ENCODE data around the gene SPNS3.

- TF ChIP-seq POLR2A (IDR thresholded peaks at IDR 0.05; ENCODE audit: low read depth, low read length) = no peak
- TF ChIP-seq CTCF (IDR thresholded peaks at IDR 0.05; ENCODE audit: extremely low read depth in 1 of 2, insufficient read depth in 1 of 2, low read depth in 1 of 2, low read length in 2 of 2) = no peak
- no peak for TF ChIP-seq MAX (IDR thresholded peaks at IDR 0.05; ENCODE audit: insufficient read depth, insufficient read length)
- no peak for TF ChIP-seq POLR2AphosphoS5 (IDR thresholded peaks at IDR 0.05; ENCODE audit: insufficient read depth, low read depth, low read length)
- no peak for TF ChIP-seq MYC (IDR thresholded peaks at IDR 0.05; ENCODE audit: low read depth, low read length)
- TF ChIP-seq EZH2 (IDR thresholded peaks at IDR 0.05; ENCODE audit: borderline replicate concordance, low read depth, low read length, severe bottlenecking) = no peak
- no peak for TF ChIP-seq JUN (IDR thresholded peaks at IDR 0.05; ENCODE audit: borderline replicate concordance, insufficient read depth, insufficient read length, low read depth)
Observed at GRCh38 chr17:4514206-4514605, 80.5 kb downstream of the SPNS3 start.

Data from endothelial cell of umbilical vein (primary cell).